HCT116 (cell line): ENCODE results near the gene OR14A2. TPM values are rescaled to one million over a fixed set of nuclear protein-coding genes. Genes with fewer than 3 reads are reported as not detected.

ENCODE experiments used
- ATAC-seq: fragments of 200-7000 bp; cut with Tn5 transposase; 2 replicates; pipeline ENCODE4 v1.9.1; 2020; ENCODE audit warnings: mild to moderate bottlenecking, moderate library complexity
- BruUV-seq: library from RNA; stranded (reverse); fragments of 400-500 nt; replicated peaks from 2 replicates; lab custom pipeline; 2021; lab: Mats Ljungman, UMichigan
- CTCF ChIA-PET: fragments of 300-600 bp; sonication (Branson Sonifier 250); formaldehyde crosslinking; loops from one replicate; lab custom pipeline; 2021; ENCODE audit warnings: antibody characterized with exemption; lab: Charles Lee
- POLR2A ChIA-PET: fragments of 300-600, 350-600 bp; sonication (Branson Sonifier 250); formaldehyde crosslinking; loops from one replicate; lab custom pipeline; 2021; ENCODE audit warnings: antibody characterized with exemption; lab: Charles Lee
- RAD21 ChIA-PET, 2 experiments: fragments of 300-600 bp; sonication (Branson Sonifier 250); formaldehyde crosslinking; loops; one replicate each; lab custom pipeline; 2023; ENCODE audit warnings: low total read pairs in 2 of 2; ENCODE audit not compliant: uncharacterized antibody in 2 of 2, unreplicated experiment in 2 of 2, low non-redundant PET in 1 of 2; lab: Charles Lee
- DNase-seq: peaks from one replicate; pipeline ENCODE4 v3.0.0-alpha.2; 2010; ENCODE audit warnings: low read depth, low spot score
- H2AFZ ChIP-seq: fragments of 200-600 bp; shearing (Covaris generic), sonication (generic); 2 replicates; pipeline ENCODE4 v1.6.1; 2017; ENCODE audit warnings: low read depth, mixed run types, mixed read lengths, antibody characterized with exemption, low read length; ENCODE audit not compliant: poor library complexity, severe bottlenecking
- H3K27ac ChIP-seq: 2 replicates; pipeline ENCODE4 v1.5.1; 2012; ENCODE audit warnings: low read depth, low read length
- H3K27me3 ChIP-seq: fragments of 200-600 bp; sonication (generic); 2 replicates; pipeline ENCODE4 v1.6.1; 2016; ENCODE audit warnings: mixed run types, low read length, mixed read lengths; ENCODE audit not compliant: insufficient read depth
- H3K36me3 ChIP-seq, 2 experiments: fragments of 200-500 bp in 1 of 2; fragments of 200-600 bp in 1 of 2; sonication (Bioruptor generic) in 1 of 2; sonication (generic) in 1 of 2; 2 replicates each; pipeline versions ENCODE4 v1.5.1 to v1.6.1; 2014 to 2016; ENCODE audit warnings: low read length in 2 of 2, inconsistent platforms in 1 of 2, mixed read lengths in 1 of 2, mixed run types in 1 of 2; ENCODE audit not compliant: insufficient read depth in 2 of 2, control insufficient read depth in 1 of 2
- H3K4me1 ChIP-seq, 2 experiments: fragments of 200-600 bp in 1 of 2; sonication (generic) in 1 of 2; 2 replicates each; pipeline versions ENCODE4 v1.5.1 to v1.6.1; 2012 to 2017; ENCODE audit warnings: low read length in 2 of 2, inconsistent platforms in 1 of 2, mild to moderate bottlenecking in 1 of 2, mixed read lengths in 1 of 2, mixed run types in 1 of 2, moderate library complexity in 1 of 2; ENCODE audit not compliant: insufficient read depth in 2 of 2, control insufficient read depth in 1 of 2
- H3K4me2 ChIP-seq: fragments of 200-600 bp; sonication (generic); 2 replicates; pipeline ENCODE4 v1.6.1; 2017; ENCODE audit warnings: mixed run types, low read length, mixed read lengths
- H3K4me3 ChIP-seq, 2 experiments: fragments of 200-600 bp in 1 of 2; sonication (generic) in 1 of 2; replicated peaks in 1 of 2; 2 replicates each; pipeline ENCODE4 v1.5.1; 2011 to 2016; ENCODE audit warnings: low read length in 2 of 2, control low read depth in 1 of 2, low read depth in 1 of 2, mild to moderate bottlenecking in 1 of 2, mixed read lengths in 1 of 2, mixed run types in 1 of 2
- H3K79me2 ChIP-seq: fragments of 200-600 bp; sonication (generic); 2 replicates; pipeline ENCODE4 v1.6.1; 2017; ENCODE audit warnings: mild to moderate bottlenecking, mixed run types, low read length, moderate library complexity, mixed read lengths; ENCODE audit not compliant: insufficient read depth
- H3K9ac ChIP-seq: fragments of 200-600 bp; sonication (generic); 2 replicates; pipeline ENCODE4 v1.6.1; 2016; ENCODE audit warnings: low read length, mixed read lengths
- H3K9me2 ChIP-seq: fragments of 200-600 bp; sonication (generic), shearing (Covaris generic); 2 replicates; pipeline ENCODE4 v1.6.1; 2017; ENCODE audit warnings: mixed run types, mild to moderate bottlenecking, moderate library complexity; ENCODE audit not compliant: insufficient read depth
- H3K9me3 ChIP-seq, 2 experiments: fragments of 200-500 bp in 1 of 2; fragments of 200-600 bp in 1 of 2; sonication (Bioruptor generic) in 1 of 2; sonication (generic) in 1 of 2; 2 replicates each; pipeline ENCODE4 v1.6.1; 2014 to 2017; ENCODE audit warnings: low read length in 2 of 2, mixed read lengths in 2 of 2, inconsistent platforms in 1 of 2, low read depth in 1 of 2, mild to moderate bottlenecking in 1 of 2, mixed run types in 1 of 2, moderate library complexity in 1 of 2; ENCODE audit not compliant: control insufficient read depth in 1 of 2, insufficient read depth in 1 of 2
- H4K20me1 ChIP-seq: fragments of 200-600 bp; sonication (generic), shearing (Covaris generic); 2 replicates; pipeline ENCODE4 v1.6.1; 2017; ENCODE audit warnings: mixed run types, mild to moderate bottlenecking, moderate library complexity; ENCODE audit not compliant: insufficient read depth
- ATF3 ChIP-seq: IDR thresholded peaks from 2 replicates; pipeline ENCODE4 v1.6.1; 2012
- CBX3 ChIP-seq: IDR thresholded peaks from 2 replicates; pipeline ENCODE4 v1.6.1; 2012; ENCODE audit warnings: low read depth
- CEBPB ChIP-seq: IDR thresholded peaks from 2 replicates; pipeline ENCODE4 v1.6.1; 2012; ENCODE audit warnings: low read depth
- CTCF ChIP-seq, 3 experiments: fragments of 200-600 bp in 1 of 3; sonication (generic) in 1 of 3; IDR thresholded peaks in 2 of 3; conservative IDR thresholded peaks in 1 of 3; 2 replicates each; pipeline ENCODE4 v1.5.1; 2012 to 2017; ENCODE audit warnings: low read depth in 2 of 3, low read length in 2 of 3, antibody characterized with exemption in 1 of 3, borderline replicate concordance in 1 of 3, control low read depth in 1 of 3, mild to moderate bottlenecking in 1 of 3, mixed read lengths in 1 of 3, mixed run types in 1 of 3, moderate library complexity in 1 of 3; ENCODE audit not compliant: insufficient read depth in 1 of 3
- ELF1 ChIP-seq: IDR thresholded peaks from 2 replicates; pipeline ENCODE4 v1.6.1; 2012; ENCODE audit warnings: low read depth, borderline replicate concordance
- EZH2phosphoT487 ChIP-seq: fragments of 200-600 bp; IDR thresholded peaks from 2 replicates; pipeline ENCODE4 v1.6.1; 2018; ENCODE audit warnings: antibody characterized with exemption, borderline replicate concordance
- POLR2AphosphoS5 ChIP-seq: IDR thresholded peaks from 2 replicates; pipeline ENCODE4 v1.6.1; 2011; ENCODE audit warnings: mild to moderate bottlenecking, low read depth, low read length, moderate library complexity
- RAD21 ChIP-seq: IDR thresholded peaks from 2 replicates; pipeline ENCODE4 v1.6.1; 2012; ENCODE audit warnings: low read depth, mild to moderate bottlenecking
- TCF7L2 ChIP-seq: IDR thresholded peaks from 2 replicates; pipeline ENCODE4 v1.7.0; 2011; ENCODE audit warnings: borderline replicate concordance, inconsistent platforms; ENCODE audit not compliant: insufficient read depth, insufficient read length; ENCODE audit errors: extremely low read depth
- YY1 ChIP-seq: IDR thresholded peaks from 2 replicates; pipeline ENCODE4 v1.6.1; 2011; ENCODE audit warnings: low read length, low read depth, moderate library complexity, mild to moderate bottlenecking; ENCODE audit not compliant: insufficient replicate concordance; ENCODE audit errors: extremely low read depth
- intact Hi-C: fragments of 100-400 bp; cut with micrococcal nuclease; formaldehyde crosslinking; loops from 2 replicates; pipeline ENCODE4 v1.10.0; 2022
- total RNA-seq: library from RNA; stranded (reverse); gene quantifications from one replicate; pipeline ENCODE4 v1.2.1, GENCODE V29; 2021; ENCODE audit not compliant: unreplicated experiment

The OR14A2 gene
- total RNA-seq, 1 experiment from 2014 or later, result not detected

- intact Hi-C loops, result no loop called here
Observed at GRCh38 chr1:247701338-247701737, 46.6 kb downstream of the OR14A2 start.

DNA sequence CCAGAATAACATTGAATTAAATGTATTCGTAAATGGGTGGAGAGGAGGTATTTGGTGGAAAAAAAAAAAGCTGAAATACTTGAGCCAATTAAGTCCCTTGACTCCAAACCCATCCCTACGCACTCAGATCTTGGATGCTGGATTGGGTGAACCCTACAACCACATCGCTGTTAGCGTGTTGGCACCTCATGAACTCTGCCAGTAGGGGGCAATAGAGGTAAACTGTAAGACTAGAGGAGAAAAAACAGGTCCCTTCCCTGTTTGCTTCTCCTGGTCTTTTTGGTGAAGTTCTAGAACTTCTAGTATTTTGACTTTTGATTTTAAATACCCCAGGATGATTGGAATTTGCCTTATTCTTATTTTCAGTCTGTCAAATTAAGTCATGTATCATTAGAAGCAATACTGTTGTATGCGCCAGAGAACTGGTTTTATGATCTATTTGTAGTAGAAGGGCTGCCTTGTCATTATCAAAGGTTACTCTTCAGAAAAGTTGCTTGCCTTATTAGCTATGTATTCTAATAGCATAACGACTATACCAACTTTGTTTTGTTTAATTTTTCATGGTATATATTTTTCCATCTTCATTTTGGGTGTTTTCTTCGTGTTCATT is 66.5 kb downstream of the OR14A2 start:
- Histone ChIP-seq H3K9me3 (peaks cover 0 to 3% of the 10 kb centered on the region in 2 experiments; a peak in 1 of 4 replicates), H3K9ac (no peak overlapping the region), H3K27ac (no peak overlapping the region), H2AFZ (no peak overlapping the region), H3K79me2 (no peaks in the 10 kb centered on the region), H3K36me3 (no peaks in the 10 kb centered on the region), H3K9me2 (no peaks in the 10 kb centered on the region), H3K4me2 (no peak overlapping the region), H3K4me1 (no peaks in the 10 kb centered on the region), H4K20me1 (no peaks in the 10 kb centered on the region), H3K27me3 (no peaks in the 10 kb centered on the region), H3K4me3 (no peak overlapping the region)
- DNase-seq (peak; percentile 10), ATAC-seq (peak; percentile 63)
- POLR2A ChIA-PET, result no interaction called here
- TF ChIP-seq ATF3, result no peak
- TF ChIP-seq CTCF (IDR thresholded peaks at IDR 0.05 in 2 of 3, conservative IDR thresholded peaks at IDR 0.05 in 1 of 3; ENCODE audit: borderline replicate concordance in 1 of 3, insufficient read depth in 1 of 3, low read depth in 2 of 3, low read length in 2 of 3), result peak; percentile 2 to 73 (median 70); a peak in 4 of 6 replicates
- TF ChIP-seq ELF1, result no peak
- TF ChIP-seq CBX3, result no peak
- peak; percentile 45 for TF ChIP-seq RAD21
- no peak for TF ChIP-seq POLR2AphosphoS5
- intact Hi-C loops, result loop anchor here (5.0 kb wide), 1 partner anchor 1126 kb away; no protein-coding TSS in a partner anchor
- RAD21 ChIA-PET, result no interaction called here
- no TSS peak for BruUV-seq
- CTCF ChIA-PET, result no interaction called here

More at GRCh38 chr1:247701338-247701737, 46.6 kb downstream of the OR14A2 start:
- Histone ChIP-seq H3K9ac (no peak overlapping the region), H3K36me3 (no peaks in the 10 kb centered on the region), H3K79me2 (no peaks in the 10 kb centered on the region), H3K9me3 (peaks cover 0 to 14% of the 10 kb centered on the region in 2 experiments; a peak in 1 of 4 replicates), H3K4me2 (no peak overlapping the region), H3K27ac (no peak overlapping the region), H3K4me1 (no peaks in the 10 kb centered on the region), H3K9me2 (no peaks in the 10 kb centered on the region), H3K4me3 (no peak overlapping the region), H2AFZ (no peak overlapping the region), H4K20me1 (no peaks in the 10 kb centered on the region), H3K27me3 (no peaks in the 10 kb centered on the region)
- CTCF ChIA-PET, result no interaction called here
- POLR2A ChIA-PET, result no interaction called here
- TF ChIP-seq EZH2phosphoT487 (no peak), YY1 (no peak), TCF7L2 (no peak), POLR2AphosphoS5 (no peak), CBX3 (no peak), CEBPB (no peak)
- DNase-seq (no peak), ATAC-seq (no peak)
- BruUV-seq, result no TSS peak
- RAD21 ChIA-PET, result no interaction called here
